GM20000 (cell line): Measurements from ENCODE around the gene PPP2R2B.

ENCODE experiments used
- DNase-seq: peaks from one replicate; pipeline ENCODE4 v3.0.0; 2012; ENCODE audit warnings: low spot score
- TF ChIP-seq, protein P1 (sequence below): IDR thresholded peaks from 2 replicates; pipeline ENCODE4 v1.5.1; 2012; ENCODE audit warnings: mild to moderate bottlenecking, control low read depth; ENCODE audit errors: extremely low read depth, missing control alignments

Gene PPP2R2B

DNA sequence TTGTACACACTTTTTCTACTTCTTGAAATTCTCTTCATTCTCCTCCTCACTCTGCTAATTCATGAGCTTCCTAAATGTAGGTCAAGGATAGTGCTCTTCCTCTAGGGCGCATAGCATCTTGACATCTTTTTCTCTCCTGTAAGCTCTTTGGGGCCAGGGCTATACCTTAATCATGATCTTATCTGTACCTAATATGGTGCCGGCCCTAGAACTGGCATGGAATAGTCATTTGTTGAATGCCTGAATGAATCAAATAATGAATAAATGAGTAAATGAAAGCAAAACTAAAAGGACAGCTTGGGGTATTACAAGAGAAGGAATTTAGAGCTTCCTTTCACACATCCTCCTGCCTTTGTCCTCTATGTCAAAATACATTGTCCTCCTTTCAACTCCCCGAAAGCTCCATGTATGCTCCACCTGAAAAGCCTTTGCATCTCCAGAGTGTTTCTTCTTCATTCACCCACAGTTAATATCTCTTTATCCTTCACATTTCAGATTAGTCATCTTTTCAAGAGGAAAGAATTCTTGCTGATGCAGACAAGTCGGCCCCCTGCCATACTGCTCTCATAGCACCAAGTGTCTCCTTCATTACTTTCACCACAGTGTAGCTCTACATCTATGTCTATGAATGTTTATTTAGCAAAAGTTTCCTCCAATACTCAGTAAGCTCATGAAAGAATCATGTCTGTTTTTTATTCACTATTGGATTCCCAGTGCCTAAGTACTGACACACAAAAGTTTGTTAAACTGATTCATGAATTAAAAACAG, 16.4 kb upstream of the PPP2R2B start:
- no peak for DNase-seq
- TF ChIP-seq, protein P1, sequence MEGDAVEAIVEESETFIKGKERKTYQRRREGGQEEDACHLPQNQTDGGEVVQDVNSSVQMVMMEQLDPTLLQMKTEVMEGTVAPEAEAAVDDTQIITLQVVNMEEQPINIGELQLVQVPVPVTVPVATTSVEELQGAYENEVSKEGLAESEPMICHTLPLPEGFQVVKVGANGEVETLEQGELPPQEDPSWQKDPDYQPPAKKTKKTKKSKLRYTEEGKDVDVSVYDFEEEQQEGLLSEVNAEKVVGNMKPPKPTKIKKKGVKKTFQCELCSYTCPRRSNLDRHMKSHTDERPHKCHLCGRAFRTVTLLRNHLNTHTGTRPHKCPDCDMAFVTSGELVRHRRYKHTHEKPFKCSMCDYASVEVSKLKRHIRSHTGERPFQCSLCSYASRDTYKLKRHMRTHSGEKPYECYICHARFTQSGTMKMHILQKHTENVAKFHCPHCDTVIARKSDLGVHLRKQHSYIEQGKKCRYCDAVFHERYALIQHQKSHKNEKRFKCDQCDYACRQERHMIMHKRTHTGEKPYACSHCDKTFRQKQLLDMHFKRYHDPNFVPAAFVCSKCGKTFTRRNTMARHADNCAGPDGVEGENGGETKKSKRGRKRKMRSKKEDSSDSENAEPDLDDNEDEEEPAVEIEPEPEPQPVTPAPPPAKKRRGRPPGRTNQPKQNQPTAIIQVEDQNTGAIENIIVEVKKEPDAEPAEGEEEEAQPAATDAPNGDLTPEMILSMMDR = no peak

DNA sequence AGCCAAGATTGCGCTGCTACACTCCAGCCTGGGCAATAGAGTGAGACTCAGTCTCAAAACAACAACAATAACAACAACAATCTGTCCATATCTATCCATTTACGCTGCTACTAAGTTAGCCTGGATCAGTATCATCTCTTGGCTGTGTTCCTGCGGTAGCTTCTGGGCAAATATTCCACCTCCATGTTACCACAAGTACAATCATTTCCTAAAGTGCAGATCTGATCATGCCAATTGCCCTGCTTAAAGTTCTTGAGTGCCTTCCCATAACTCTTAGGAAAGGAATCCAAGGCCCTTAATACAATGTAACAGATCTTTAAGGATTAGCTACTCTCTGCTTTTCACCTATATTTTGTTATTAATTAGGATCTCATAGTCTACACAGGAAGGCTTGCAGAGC, 15.4 kb upstream of the PPP2R2B start:
- TF ChIP-seq, protein P1 = no peak
- no peak for DNase-seq

DNA sequence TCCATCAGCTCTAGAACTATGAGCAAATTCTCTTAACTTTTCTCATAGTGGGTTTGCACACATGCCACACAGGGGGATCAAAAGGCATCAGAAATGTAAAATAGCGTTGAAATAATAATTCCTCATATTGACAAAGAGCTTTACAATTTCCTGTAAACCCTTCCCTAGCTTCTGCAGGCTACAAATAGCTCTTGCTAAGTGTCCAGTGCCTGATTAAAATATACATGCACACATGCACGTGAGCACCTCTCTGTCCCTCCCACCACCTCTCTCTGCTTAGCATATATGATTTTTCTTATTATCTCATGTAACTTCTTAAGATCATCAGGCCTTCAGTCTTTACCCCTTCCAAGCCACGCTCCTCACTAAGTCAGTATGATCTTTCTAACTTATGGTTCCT, 13.7 kb upstream of the PPP2R2B start:
- TF ChIP-seq, protein P1 = no peak

DNA sequence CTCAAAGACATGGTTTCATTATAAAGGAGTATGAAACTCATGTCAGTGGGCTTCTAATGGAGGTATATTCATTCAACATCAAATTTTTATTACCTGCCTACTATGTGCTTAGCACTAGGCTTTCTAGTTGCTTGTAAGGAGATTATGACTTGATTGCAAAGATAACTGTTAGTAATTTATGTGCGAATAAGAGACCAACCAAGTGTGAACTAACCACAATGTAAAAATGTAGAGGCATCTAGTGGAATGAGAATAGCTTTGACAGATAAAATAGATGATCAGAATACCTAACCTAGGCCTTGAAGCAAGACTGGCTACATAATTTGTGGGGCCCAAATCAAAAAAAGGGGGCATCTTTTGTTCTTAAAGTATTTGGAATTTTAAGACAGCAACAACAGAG, 13.0 kb upstream of the PPP2R2B start:
- TF ChIP-seq, protein P1 = no peak
- DNase-seq = no peak

More for the DNA sequence above, 13.7 kb upstream of the PPP2R2B start:
- DNase-seq = no peak

DNA sequence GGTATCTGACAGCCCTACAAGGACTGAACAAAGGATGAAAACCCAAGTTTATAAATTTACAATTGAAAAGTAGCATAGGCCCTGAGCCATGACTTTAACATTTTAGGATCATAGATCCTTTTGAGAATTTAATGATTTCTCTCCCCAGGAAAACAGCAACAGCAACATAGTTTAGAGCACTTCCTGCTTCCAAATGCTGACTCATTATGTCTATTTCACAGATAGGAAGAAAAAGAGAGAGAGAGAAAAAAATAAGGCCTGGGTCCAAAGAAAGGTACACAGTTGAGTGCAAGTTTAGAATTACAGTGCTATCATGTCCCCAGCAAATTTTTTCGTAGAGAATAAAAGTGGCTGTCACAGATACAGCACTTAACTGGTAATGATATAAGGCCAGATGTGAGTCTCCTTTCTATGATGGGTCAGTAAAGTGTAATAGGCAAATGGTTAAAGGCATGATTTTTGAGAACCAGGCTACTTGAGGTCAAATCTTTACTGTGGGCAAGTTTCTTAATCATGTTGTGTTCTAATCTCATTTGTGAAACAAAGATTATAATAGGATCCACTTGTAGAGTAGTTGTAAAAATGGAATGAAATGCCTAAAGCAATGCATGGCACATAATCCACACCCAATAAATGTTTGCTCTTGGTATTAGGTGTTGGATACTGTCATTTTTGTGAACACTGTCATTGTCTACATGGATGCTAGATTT, 12.3 kb upstream of the PPP2R2B start:
- TF ChIP-seq, protein P1 = no peak
- DNase-seq = no peak

DNA sequence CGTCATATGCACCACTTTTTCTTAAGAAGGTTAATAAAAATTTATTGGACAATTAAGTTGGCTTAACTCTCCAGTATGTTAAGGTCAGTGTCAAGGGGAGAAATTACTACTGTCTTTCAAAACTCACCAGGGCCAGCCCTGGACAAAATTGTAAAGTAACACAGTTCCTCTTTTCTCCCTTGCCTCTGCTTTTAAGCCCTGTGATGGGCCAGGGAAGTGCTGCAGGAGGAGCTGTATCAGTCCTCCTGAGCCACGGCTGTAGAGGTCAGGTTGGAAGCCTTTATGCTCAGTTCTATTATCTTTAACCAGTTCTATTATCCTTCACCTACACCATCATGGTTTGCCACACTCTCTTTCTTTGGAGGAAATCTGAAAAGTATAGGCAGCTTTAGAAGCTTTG, 11.5 kb upstream of the PPP2R2B start:
- DNase-seq = no peak
- TF ChIP-seq, protein P1 = no peak

DNA sequence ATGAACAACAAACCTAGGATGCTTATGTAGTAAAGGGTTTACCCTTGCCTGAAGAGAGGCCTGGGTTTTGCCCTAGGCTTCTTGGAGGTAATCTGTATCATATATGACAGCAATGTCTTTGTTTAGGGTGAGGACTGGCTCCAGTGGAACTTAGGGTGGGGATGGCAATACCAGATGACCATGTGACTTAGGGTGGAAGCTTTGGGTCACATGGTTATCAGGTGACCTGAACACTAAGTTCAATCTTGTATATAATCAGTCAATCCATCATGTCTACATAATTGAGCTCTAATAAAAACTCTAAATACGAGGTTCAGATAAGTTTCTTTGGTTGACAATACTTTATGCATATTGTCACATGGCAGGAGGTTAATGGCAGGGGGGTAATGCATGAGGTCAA, 10.6 kb upstream of the PPP2R2B start:
- TF ChIP-seq, protein P1 = no peak
- no peak for DNase-seq
